K562 (cell line): ENCODE measurements around the gene ANKRD45.

Source experiments
- BHLHE40 ChIP-seq: IDR thresholded peaks from 2 replicates; pipeline ENCODE4 v1.6.1; 2011; ENCODE audit warnings: low read length, improper control_type of control experiment
- GMEB1 ChIP-seq: fragments of 250-450 bp; sonication (Bioruptor Pico); IDR thresholded peaks from 2 replicates; pipeline ENCODE4 v1.4.0; 2020; ENCODE audit warnings: mild to moderate bottlenecking

GRCh38 chr1:173596097-173596825 is 73.4 kb downstream of the ANKRD45 start:
- no peak for TF ChIP-seq GMEB1 (CRISPR knock-in tag)
- no peak for TF ChIP-seq BHLHE40
